RWPE1 (cell line): Measurements from ENCODE around the gene RPUSD3.
A peak's percentile ranks its signal among the peaks of the same experiment; 100 is the strongest.

ENCODE experiments used
- CTCF ChIA-PET: fragments of 350-600 bp; sonication (Branson Sonifier 250); formaldehyde crosslinking; extraction: SDS; loops from one replicate; lab custom pipeline; 2021; lab: Yijun Ruan, JAX
- POLR2A ChIA-PET: fragments of 400-600 bp; formaldehyde crosslinking; extraction: SDS; loops from one replicate; lab custom pipeline; 2020; ENCODE audit warnings: antibody characterized with exemption; ENCODE audit not compliant: low non-redundant PET; lab: Yijun Ruan, JAX
- DNase-seq: peaks from one replicate; pipeline ENCODE4 v3.0.0; 2012; ENCODE audit warnings: low spot score
- H3K27ac ChIP-seq: fragments of 450-650 bp; 2 replicates; pipeline ENCODE4 v1.5.1; 2017
- CTCF ChIP-seq: fragments of 450-650 bp; conservative IDR thresholded peaks from 2 replicates; pipeline ENCODE4 v1.5.1; 2017; ENCODE audit warnings: low read depth, mild to moderate bottlenecking

Gene RPUSD3

GRCh38 chr3:9834520-9835380, 9.1 kb downstream of the RPUSD3 start:
- ChIA-PET CTCF (no interaction called here), POLR2A (interaction anchor here (0.6 kb wide), 1 partner anchor 36 kb away, joined by 9 read pairs; no protein-coding TSS in a partner anchor)
- peak overlapping the region; percentile 18; the same call in 1 of the 2 replicates for H3K27ac ChIP-seq
- DNase-seq, result no peak
- no peak for TF ChIP-seq CTCF

- DNase-seq, result no peak
- H3K27ac ChIP-seq, result no peak overlapping the region
- POLR2A ChIA-PET, result no interaction called here
- CTCF ChIA-PET, result no interaction called here
- TF ChIP-seq CTCF, result no peak
Measured at GRCh38 chr3:9833078-9833477, 10.7 kb downstream of the RPUSD3 start.

- ChIA-PET POLR2A (no interaction called here), CTCF (interaction anchor here (0.6 kb wide), 1 partner anchor 116 kb away, joined by 3 read pairs; no protein-coding TSS in a partner anchor)
- DNase-seq, result no peak
- H3K27ac ChIP-seq, result no peak overlapping the region
- TF ChIP-seq CTCF, result no peak
Measured at GRCh38 chr3:9831253-9831652, 12.6 kb downstream of the RPUSD3 start.

- H3K27ac ChIP-seq, result no peak overlapping the region
- no peak for DNase-seq
- ChIA-PET CTCF (interaction anchor here (0.9 kb wide), 1 partner anchor 117 kb away, joined by 4 read pairs; no protein-coding TSS in a partner anchor), POLR2A (no interaction called here)
- no peak for TF ChIP-seq CTCF
Measured at GRCh38 chr3:9828801-9829755, 14.7 kb downstream of the RPUSD3 start.

GRCh38 chr3:9826815-9827573, 16.8 kb downstream of the RPUSD3 start:
- ChIA-PET POLR2A (no interaction called here), CTCF (interaction anchor here (0.8 to 0.9 kb wide), 2 partner anchors 108 to 119 kb away, joined by 3 read pairs; no protein-coding TSS in a partner anchor)
- no peak for DNase-seq
- TF ChIP-seq CTCF, result no peak
- H3K27ac ChIP-seq, result no peak overlapping the region; the same call in 1 of the 2 replicates
